HL-60 (cell line): ENCODE results near the gene C1orf105.

Experiments used
- DNase-seq, 2 experiments: peaks; one replicate each; pipeline ENCODE4 v3.0.0-alpha.2; 2010 to 2020; ENCODE audit warnings: low read depth in 1 of 2, low spot score in 1 of 2
- H3K27ac ChIP-seq: fragments of 250-450 bp; sonication (Bioruptor Pico); replicated peaks from 2 replicates; pipeline ENCODE4 v1.5.1; 2020; ENCODE audit warnings: mild to moderate bottlenecking, moderate library complexity
- H3K27me3 ChIP-seq: fragments of 250-450 bp; sonication (Bioruptor Pico); 2 replicates; pipeline ENCODE4 v1.5.1; 2021; ENCODE audit warnings: mild to moderate bottlenecking, moderate library complexity; ENCODE audit not compliant: insufficient read depth, poor library complexity, severe bottlenecking
- H3K4me3 ChIP-seq: replicated peaks from 2 replicates; pipeline ENCODE4 v1.5.1; 2011; ENCODE audit warnings: mild to moderate bottlenecking, control low read depth, low read length; ENCODE audit not compliant: insufficient read depth
- GABPA ChIP-seq: IDR thresholded peaks from 2 replicates; pipeline ENCODE4 v1.6.1; 2012; ENCODE audit warnings: low read depth
- POLR2AphosphoS5 ChIP-seq: IDR thresholded peaks from 2 replicates; pipeline ENCODE4 v1.6.1; 2012; ENCODE audit warnings: low read depth
- SPI1 ChIP-seq: IDR thresholded peaks from 2 replicates; pipeline ENCODE4 v1.6.1; 2012; ENCODE audit warnings: low read depth, mild to moderate bottlenecking, borderline replicate concordance
- TF ChIP-seq, protein P1 (sequence below): IDR thresholded peaks from one replicate; pipeline ENCODE4 v1.5.1; 2011; ENCODE audit warnings: low read length, control low read depth, inconsistent platforms; ENCODE audit not compliant: insufficient read depth
- TF ChIP-seq, protein P2 (sequence below): IDR thresholded peaks from 2 replicates; pipeline ENCODE4 v1.6.1; 2012; ENCODE audit warnings: low read depth; ENCODE audit not compliant: insufficient replicate concordance

The C1orf105 gene

DNA sequence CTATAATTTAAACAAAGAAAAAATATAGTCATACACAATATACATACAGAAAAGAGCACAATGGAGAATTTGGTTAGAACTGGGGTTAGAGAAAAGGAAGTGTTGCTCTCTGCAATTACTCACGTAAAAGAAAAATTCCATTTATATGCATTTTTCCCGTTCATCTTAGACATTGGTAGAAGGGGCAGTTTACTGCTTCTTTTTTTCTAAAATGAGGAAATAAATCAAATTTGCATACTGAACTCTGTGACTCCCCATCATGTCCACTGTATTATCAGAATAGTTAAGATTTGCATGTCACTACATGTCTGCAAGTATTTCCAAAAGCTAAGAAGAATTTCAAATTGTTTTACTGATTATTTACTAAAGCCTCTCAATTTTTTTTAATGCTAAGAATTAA, 44.1 kb upstream of the C1orf105 start:
- no peak for TF ChIP-seq SPI1
- TF ChIP-seq, protein P1, sequence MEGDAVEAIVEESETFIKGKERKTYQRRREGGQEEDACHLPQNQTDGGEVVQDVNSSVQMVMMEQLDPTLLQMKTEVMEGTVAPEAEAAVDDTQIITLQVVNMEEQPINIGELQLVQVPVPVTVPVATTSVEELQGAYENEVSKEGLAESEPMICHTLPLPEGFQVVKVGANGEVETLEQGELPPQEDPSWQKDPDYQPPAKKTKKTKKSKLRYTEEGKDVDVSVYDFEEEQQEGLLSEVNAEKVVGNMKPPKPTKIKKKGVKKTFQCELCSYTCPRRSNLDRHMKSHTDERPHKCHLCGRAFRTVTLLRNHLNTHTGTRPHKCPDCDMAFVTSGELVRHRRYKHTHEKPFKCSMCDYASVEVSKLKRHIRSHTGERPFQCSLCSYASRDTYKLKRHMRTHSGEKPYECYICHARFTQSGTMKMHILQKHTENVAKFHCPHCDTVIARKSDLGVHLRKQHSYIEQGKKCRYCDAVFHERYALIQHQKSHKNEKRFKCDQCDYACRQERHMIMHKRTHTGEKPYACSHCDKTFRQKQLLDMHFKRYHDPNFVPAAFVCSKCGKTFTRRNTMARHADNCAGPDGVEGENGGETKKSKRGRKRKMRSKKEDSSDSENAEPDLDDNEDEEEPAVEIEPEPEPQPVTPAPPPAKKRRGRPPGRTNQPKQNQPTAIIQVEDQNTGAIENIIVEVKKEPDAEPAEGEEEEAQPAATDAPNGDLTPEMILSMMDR, result no peak
- TF ChIP-seq, protein P2, sequence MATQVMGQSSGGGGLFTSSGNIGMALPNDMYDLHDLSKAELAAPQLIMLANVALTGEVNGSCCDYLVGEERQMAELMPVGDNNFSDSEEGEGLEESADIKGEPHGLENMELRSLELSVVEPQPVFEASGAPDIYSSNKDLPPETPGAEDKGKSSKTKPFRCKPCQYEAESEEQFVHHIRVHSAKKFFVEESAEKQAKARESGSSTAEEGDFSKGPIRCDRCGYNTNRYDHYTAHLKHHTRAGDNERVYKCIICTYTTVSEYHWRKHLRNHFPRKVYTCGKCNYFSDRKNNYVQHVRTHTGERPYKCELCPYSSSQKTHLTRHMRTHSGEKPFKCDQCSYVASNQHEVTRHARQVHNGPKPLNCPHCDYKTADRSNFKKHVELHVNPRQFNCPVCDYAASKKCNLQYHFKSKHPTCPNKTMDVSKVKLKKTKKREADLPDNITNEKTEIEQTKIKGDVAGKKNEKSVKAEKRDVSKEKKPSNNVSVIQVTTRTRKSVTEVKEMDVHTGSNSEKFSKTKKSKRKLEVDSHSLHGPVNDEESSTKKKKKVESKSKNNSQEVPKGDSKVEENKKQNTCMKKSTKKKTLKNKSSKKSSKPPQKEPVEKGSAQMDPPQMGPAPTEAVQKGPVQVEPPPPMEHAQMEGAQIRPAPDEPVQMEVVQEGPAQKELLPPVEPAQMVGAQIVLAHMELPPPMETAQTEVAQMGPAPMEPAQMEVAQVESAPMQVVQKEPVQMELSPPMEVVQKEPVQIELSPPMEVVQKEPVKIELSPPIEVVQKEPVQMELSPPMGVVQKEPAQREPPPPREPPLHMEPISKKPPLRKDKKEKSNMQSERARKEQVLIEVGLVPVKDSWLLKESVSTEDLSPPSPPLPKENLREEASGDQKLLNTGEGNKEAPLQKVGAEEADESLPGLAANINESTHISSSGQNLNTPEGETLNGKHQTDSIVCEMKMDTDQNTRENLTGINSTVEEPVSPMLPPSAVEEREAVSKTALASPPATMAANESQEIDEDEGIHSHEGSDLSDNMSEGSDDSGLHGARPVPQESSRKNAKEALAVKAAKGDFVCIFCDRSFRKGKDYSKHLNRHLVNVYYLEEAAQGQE, result no peak
- TF ChIP-seq POLR2AphosphoS5, result no peak
- TF ChIP-seq GABPA, result no peak
- Histone ChIP-seq H3K4me3 (no peak overlapping the region), H3K27ac (no peak overlapping the region), H3K27me3 (peaks cover 3% of the 10 kb centered on the region)
- DNase-seq, result no peak

DNA sequence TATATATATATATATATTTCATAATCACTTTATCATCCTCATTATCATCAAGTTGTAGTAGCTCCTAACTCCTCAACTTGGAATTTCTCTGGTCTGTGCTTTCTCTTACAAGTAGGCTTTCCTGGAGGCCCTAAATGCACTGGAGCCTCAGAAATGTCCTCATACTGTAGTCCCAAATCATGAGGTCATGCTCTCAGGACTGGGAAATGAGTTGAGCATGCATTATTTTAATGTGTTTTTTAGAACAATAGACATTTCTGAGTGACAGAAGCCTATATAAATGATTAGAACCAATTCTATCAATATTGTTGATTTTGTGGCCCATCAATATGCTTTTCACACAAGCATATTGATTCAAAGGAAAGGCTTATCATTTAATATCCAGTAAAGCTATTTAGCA, 42.9 kb upstream of the C1orf105 start:
- DNase-seq, result no peak
- Histone ChIP-seq H3K27me3 (peaks cover 6% of the 10 kb centered on the region), H3K4me3 (no peak overlapping the region), H3K27ac (no peak overlapping the region)
- TF ChIP-seq, protein P2, result no peak
- no peak for TF ChIP-seq POLR2AphosphoS5
- TF ChIP-seq GABPA, result no peak
- TF ChIP-seq SPI1, result no peak
- TF ChIP-seq, protein P1, result no peak

DNA sequence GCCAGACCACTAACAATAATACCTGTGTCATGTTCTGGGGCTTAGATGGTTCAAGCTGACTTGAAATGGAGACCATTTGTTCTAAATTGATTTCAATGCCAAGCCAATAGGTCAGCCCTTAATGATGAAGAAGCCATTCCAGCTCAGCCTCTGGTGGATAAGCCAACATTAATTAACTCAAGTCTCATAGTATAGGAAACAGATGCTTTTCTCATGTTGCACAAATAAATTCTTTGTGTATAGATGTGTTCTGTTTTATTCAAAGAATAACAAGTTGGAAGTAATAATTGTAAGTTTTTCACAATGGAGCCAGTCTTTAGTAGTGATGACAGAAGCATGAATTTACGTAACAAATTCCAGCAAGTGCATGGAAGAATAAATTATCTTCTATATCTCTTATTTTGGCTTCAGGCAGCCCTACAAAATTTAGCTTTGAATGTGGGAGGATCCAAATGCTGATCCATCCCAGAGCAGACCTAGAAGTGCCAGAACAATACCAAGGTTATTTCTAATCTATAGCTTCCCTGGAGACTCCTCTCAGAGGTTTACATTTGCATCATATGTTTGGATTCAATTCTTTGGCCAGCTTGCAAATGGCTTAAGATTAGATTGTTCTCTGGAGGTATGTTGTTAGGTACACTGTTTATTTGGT, 42.2 kb upstream of the C1orf105 start:
- peaks cover 6% of the 10 kb centered on the region for H3K27me3 ChIP-seq
- DNase-seq, result no peak
- no peak overlapping the region for H3K4me3 ChIP-seq
- TF ChIP-seq, protein P1, result no peak
- no peak for TF ChIP-seq POLR2AphosphoS5
- TF ChIP-seq, protein P2, result no peak
- TF ChIP-seq SPI1, result no peak
- no peak for TF ChIP-seq GABPA
- H3K27ac ChIP-seq, result no peak overlapping the region
